ENCODE measurements around the gene KCNQ1OT1. TPM values are rescaled to one million over a fixed set of nuclear protein-coding genes. Genes with fewer than 3 reads are reported as not detected.
A peak's percentile ranks its signal among the peaks of the same experiment; 100 is the strongest.

The KCNQ1OT1 gene
- total RNA-seq, 1 experiment from 2014 or later, result 1.3 TPM

DNA sequence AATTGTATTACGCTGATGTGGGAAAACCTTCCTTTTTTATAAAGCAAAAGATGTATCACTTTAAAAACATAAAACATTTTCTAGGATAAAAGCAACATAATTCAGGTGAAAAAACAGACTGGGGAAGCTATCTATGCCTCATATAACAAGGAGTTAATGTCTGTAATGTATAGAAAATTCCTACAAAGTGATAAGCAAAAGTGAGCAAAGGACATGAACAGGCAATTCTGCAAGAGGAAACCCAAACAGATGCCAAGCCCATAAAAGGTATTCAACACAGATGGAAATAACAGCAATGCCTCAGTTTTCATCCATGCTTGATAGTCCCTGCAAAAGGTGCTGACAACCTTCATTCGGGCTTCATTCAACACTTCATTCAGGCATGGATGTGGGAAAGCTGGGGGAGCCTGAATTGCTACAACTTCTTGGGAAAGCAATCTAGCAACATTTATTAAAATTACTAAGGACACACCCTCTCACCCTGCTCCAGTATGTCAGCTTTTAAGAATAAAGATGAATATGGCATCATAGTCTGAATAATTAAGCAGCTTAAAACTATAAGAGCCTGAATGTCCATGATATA is 39.3 kb downstream of the KCNQ1OT1 start:
- no TSS peak for BruUV-seq (replicated peaks)
- CTCF ChIA-PET, result no interaction called here
- H3K36me3 Mint-ChIP-seq (ENCODE audit: insufficient read depth, unreplicated experiment), result no peaks in the 10 kb centered on the region
- intact Hi-C loops (cut with micrococcal nuclease; ENCODE audit: unreplicated experiment), result no loop called here
- H3K9me3 Mint-ChIP-seq (ENCODE audit: low read depth, unreplicated experiment), result peaks cover 9% of the 10 kb centered on the region
- H3K4me1 Mint-ChIP-seq (ENCODE audit: low read depth, unreplicated experiment), result peaks cover 14% of the 10 kb centered on the region
- H3K4me3 Mint-ChIP-seq (ENCODE audit: low read depth, unreplicated experiment), result no peak overlapping the region
- TF ChIP-seq, protein P1, sequence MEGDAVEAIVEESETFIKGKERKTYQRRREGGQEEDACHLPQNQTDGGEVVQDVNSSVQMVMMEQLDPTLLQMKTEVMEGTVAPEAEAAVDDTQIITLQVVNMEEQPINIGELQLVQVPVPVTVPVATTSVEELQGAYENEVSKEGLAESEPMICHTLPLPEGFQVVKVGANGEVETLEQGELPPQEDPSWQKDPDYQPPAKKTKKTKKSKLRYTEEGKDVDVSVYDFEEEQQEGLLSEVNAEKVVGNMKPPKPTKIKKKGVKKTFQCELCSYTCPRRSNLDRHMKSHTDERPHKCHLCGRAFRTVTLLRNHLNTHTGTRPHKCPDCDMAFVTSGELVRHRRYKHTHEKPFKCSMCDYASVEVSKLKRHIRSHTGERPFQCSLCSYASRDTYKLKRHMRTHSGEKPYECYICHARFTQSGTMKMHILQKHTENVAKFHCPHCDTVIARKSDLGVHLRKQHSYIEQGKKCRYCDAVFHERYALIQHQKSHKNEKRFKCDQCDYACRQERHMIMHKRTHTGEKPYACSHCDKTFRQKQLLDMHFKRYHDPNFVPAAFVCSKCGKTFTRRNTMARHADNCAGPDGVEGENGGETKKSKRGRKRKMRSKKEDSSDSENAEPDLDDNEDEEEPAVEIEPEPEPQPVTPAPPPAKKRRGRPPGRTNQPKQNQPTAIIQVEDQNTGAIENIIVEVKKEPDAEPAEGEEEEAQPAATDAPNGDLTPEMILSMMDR (IDR thresholded peaks at IDR 0.05; ENCODE audit: unreplicated experiment), result no peak
- no peak for DNase-seq
- no peaks in the 10 kb centered on the region for H3K27me3 Mint-ChIP-seq (ENCODE audit: unreplicated experiment)
- no peak overlapping the region for H3K27ac Mint-ChIP-seq (ENCODE audit: unreplicated experiment)

DNA sequence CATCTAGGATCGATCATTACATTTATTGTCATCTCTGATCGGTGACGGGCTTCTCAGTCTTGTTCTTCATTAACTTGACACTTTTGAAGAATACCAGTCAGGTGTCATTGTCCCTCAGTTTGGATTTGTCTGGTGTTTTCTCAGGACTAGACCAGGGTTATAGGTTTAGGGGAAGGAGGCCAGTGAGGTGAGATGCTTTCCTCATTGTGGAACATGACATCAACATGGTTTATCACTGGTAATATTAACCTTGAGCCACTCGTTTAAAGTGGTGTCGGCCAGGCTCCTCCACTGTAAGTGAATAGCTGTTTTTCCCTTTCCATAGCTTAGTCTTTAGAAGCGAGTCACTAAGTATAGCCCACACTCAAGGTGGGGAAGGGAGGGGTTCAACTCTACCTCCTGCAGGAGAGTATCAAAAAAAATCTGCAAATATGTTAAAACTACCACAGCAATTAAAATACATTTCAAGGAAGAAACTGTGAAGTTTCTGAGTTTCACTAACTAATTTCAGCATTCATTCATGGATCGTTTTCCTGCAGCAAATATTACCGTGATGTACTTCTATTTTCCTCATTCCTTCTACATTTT is 42.0 kb downstream of the KCNQ1OT1 start:
- Mint-ChIP-seq H3K27me3 (ENCODE audit: unreplicated experiment) (no peaks in the 10 kb centered on the region), H3K4me3 (ENCODE audit: low read depth, unreplicated experiment) (no peak overlapping the region), H3K27ac (ENCODE audit: unreplicated experiment) (no peak overlapping the region), H3K9me3 (ENCODE audit: low read depth, unreplicated experiment) (peaks cover 9% of the 10 kb centered on the region), H3K36me3 (ENCODE audit: insufficient read depth, unreplicated experiment) (no peaks in the 10 kb centered on the region), H3K4me1 (ENCODE audit: low read depth, unreplicated experiment) (peaks cover 14% of the 10 kb centered on the region)
- TF ChIP-seq, protein P1 (IDR thresholded peaks at IDR 0.05; ENCODE audit: unreplicated experiment), result no peak
- BruUV-seq (replicated peaks), result no TSS peak
- intact Hi-C loops (cut with micrococcal nuclease; ENCODE audit: unreplicated experiment), result no loop called here
- CTCF ChIA-PET, result no interaction called here
- no peak for DNase-seq

DNA sequence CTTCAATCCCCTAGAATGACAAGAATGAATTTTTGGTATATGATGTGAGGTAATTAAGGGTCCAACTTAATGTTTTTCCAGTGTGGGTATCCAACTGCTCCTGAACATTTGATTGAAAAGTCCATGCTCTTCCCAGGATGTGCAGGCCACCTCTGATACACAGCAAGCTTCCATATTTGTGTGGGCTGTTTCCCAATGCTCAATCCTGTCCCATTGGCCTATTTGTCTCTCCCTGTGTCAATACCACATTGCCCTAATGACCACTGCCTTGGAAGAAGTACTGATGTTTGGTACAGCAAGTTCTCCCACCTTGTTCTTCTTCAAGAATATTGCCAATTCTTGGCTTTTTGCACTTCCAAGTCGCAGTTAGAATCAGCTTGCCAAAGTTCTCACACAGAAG is 42.9 kb downstream of the KCNQ1OT1 start:
- no peak overlapping the region for H3K27ac Mint-ChIP-seq (ENCODE audit: unreplicated experiment)
- TF ChIP-seq, protein P1 (IDR thresholded peaks at IDR 0.05; ENCODE audit: unreplicated experiment), result no peak
- intact Hi-C loops (cut with micrococcal nuclease; ENCODE audit: unreplicated experiment), result no loop called here
- H3K4me3 Mint-ChIP-seq (ENCODE audit: low read depth, unreplicated experiment), result no peak overlapping the region
- CTCF ChIA-PET, result no interaction called here
- H3K27me3 Mint-ChIP-seq (ENCODE audit: unreplicated experiment), result no peaks in the 10 kb centered on the region
- H3K4me1 Mint-ChIP-seq (ENCODE audit: low read depth, unreplicated experiment), result peaks cover 14% of the 10 kb centered on the region
- BruUV-seq (replicated peaks), result no TSS peak
- H3K36me3 Mint-ChIP-seq (ENCODE audit: insufficient read depth, unreplicated experiment), result no peaks in the 10 kb centered on the region
- peaks cover 7% of the 10 kb centered on the region for H3K9me3 Mint-ChIP-seq (ENCODE audit: low read depth, unreplicated experiment)
- DNase-seq, result no peak

DNA sequence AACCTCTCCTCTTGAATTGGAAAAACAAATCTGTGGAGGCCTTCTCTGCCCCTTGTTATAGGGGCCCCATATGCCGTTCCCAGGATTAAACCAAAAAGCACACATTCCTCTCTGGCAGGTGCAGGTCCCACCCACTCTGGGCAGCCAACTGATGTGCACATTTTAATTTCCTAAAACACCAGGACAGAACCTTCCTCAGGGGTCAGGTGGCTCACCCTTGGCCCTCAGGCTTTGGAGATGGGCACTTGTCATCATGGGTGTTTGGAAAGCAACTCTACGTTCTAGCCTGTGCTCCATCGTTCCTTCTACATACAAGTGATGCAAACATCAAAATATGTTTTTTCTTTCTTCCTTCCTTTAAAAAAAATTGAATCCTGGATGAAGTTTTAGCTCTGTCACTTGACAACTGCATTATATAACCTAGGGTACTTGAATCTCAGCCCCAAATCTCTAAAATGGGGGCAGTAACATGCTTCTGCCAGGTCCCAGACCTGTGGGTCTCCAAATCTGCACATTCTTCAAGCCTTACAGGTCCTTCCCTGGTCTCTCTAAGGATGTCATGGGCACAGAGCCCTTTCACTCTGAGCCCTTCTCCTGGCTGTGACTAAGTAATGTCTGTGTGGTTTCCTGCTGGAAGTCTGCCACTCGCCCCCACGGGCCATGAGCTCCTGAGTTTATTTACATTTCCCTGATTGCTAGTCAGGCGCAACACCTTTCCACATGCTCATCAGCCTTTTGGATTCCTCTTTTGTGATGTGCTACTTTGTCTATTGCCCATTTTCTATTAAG is 43.8 kb downstream of the KCNQ1OT1 start:
- DNase-seq, result peak; percentile 48
- CTCF ChIA-PET, result interaction anchor here (0.7 kb wide), 1 partner anchor 122 kb away, joined by 3 read pairs; no protein-coding TSS in a partner anchor
- Mint-ChIP-seq H3K36me3 (ENCODE audit: insufficient read depth, unreplicated experiment) (no peaks in the 10 kb centered on the region), H3K4me1 (ENCODE audit: low read depth, unreplicated experiment) (peaks cover 14% of the 10 kb centered on the region), H3K4me3 (ENCODE audit: low read depth, unreplicated experiment) (no peak overlapping the region), H3K27me3 (ENCODE audit: unreplicated experiment) (peaks cover 5% of the 10 kb centered on the region), H3K27ac (ENCODE audit: unreplicated experiment) (no peak overlapping the region), H3K9me3 (ENCODE audit: low read depth, unreplicated experiment) (peaks cover 5% of the 10 kb centered on the region)
- no TSS peak for BruUV-seq (replicated peaks)
- TF ChIP-seq, protein P1 (IDR thresholded peaks at IDR 0.05; ENCODE audit: unreplicated experiment), result no peak
- intact Hi-C loops (cut with micrococcal nuclease; ENCODE audit: unreplicated experiment), result no loop called here

Data from Calu3 (cell line).